ENCODE measurements around the gene IQCH. TPM values are rescaled to one million over a fixed set of nuclear protein-coding genes. Genes with fewer than 3 reads are reported as not detected.
"Not testable (repeated sequence)": the region's sequence is repeated elsewhere in the genome, so short reads cannot be mapped to it uniquely, and the experiment has no call there.

The IQCH gene
- polyA plus RNA-seq, 5 donors: 1.8 to 2.5 (median 2.4) TPM

GRCh38 chr15:67244971-67245478, 9.6 kb upstream of the IQCH start:
- DNase-seq: no peak

DNA sequence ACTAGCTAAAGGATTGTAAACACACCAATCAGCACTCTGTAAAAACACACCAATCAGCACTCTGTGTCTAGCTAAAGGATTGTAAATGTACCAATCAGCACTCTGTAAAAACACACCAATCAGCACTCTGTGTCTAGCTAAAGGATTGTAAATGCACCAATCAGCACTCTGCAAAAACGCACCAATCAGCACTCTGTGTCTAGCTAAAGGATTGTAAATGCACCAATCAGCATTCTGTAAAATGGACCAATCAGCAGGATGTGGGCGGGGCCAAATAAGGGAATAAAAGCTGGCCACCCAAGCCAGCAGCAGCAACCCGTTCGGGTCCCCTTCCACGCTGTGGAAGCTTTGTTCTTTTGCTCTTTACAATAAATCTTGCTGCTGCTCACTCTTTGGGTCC, 8.0 kb upstream of the IQCH start:
- DNase-seq: not testable (repeated sequence)

GRCh38 chr15:67248011-67248505, 6.5 kb upstream of the IQCH start:
- no peak for DNase-seq

- DNase-seq: no peak
Observed at GRCh38 chr15:67249830-67250229, 4.8 kb upstream of the IQCH start.

GRCh38 chr15:67251318-67251717, 3.3 kb upstream of the IQCH start:
- DNase-seq: no peak

GRCh38 chr15:67253101-67253500, 1.5 kb upstream of the IQCH start:
- no peak for DNase-seq

DNA sequence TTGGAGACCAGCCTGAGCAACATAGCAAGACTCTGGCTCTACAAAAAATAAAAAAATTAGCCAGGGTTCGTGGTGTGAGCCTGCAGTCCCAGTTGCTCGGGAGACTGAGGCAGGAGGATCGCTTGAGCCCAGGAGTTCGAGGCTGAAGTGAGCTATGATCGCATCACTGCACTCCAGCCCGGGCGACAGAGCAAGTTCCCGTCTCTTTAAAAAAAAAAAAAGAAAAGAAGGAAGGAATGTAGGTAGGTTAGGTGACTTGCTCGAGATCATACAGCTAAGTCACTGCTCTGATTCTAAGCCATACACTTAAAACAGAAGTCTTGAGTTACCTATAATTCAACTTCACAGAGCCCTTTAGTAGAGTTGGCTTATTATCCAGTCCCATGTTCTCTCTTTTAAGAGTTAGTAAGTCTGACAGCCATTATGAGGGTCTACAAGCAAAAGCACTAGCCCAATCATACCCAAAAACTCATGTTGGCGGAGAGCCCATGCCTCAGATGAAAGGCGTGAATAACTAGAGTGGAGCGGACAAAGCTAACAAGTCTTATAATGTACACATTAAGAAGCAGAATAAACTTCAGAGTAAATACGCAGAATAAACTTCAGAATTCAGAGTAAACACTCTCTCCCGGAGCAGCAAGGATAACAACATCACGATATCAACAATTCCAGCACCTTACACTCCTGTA, 893 bp upstream of the IQCH start:
- DNase-seq: peak in 1 of 2 donors; percentile 5

DNA sequence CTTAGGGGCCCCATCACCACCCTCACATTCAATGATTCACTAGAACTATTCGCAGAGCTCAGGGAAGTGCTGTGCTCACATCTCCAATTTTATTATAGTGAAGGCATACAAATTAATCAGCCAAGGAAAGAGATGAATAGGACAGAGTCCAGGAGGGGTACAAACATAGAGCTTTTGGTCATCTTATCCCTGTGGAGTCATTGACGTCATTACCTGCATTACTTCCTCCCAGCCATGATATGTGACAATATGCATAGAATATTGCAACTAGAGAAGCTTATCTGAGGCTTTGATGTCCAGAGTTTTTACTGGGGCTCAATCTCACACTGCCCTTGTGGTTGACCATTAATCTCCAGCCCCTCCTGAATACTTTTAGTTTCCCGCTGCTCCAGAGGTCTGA, 1.5 kb downstream of the IQCH start:
- DNase-seq: no peak

GRCh38 chr15:67258412-67258811, 3.8 kb downstream of the IQCH start:
- DNase-seq: not testable (repeated sequence)

DNA sequence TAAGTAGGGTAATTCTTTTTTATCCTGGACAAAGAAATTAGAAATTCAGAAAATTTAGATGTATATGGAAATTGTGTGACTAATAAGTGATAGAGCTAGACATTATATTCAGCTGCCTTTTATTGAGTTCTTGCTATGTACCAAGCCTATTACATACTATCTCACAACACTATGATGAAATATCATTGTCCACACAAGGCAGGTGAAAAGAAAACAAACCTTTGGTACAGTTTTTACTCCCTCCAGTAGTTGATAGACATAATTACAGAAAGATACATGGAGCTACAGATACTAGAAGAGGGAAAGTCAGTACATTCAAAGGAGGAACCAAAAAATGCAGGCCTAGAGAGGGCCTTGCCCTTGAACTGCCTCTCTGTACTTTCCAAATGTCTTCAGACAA, 4.8 kb downstream of the IQCH start:
- DNase-seq: no peak

GRCh38 chr15:67259806-67260205, 5.2 kb downstream of the IQCH start:
- DNase-seq: no peak

GRCh38 chr15:67266870-67267269, 12.3 kb downstream of the IQCH start:
- no peak for DNase-seq

GRCh38 chr15:67267440-67267839, 12.9 kb downstream of the IQCH start:
- no peak for DNase-seq

- DNase-seq: no peak
Observed at GRCh38 chr15:67267951-67268941, 13.7 kb downstream of the IQCH start.

- no peak for DNase-seq
Observed at GRCh38 chr15:67274236-67274635, 19.6 kb downstream of the IQCH start.

DNA sequence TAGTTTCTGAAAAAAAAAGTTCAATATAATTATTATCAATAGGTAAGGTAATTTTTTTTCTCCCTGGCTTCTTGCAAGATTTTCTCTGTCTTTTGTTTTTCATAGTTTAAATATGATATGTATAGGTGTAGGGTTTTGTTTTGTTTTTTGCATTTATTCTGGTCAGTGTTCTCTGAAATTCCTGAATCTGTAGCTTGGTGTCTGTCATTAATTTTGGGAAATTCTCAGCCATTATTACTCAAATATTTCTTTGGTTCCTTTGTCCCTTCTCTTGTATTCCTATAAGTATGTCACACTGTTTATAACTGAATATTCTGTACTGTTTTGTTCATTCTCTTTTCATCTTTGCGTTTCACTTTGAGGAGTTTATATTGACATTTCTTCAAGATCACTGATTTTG, 22.1 kb downstream of the IQCH start:
- DNase-seq: no peak

- DNase-seq: no peak
Observed at GRCh38 chr15:67280217-67280616, 25.6 kb downstream of the IQCH start.

DNA sequence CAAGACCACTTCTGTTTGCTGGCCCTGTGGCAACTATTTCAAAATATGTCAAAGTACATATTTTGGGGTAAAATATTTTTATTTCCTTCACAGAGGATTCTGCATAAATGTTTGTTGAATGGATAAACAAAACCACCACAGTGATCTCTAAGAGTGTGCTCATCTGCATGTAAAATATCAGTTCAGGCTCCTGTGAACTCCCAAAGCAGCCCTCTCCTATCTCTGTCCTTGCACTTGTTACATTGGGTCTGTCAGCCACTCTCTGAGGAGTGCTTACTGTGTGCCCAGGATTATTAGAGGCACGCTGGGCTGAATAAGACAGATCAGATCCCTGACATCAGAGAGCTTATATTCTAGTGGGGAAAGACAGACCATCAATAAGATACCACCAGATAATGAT, 27.1 kb downstream of the IQCH start:
- no peak for DNase-seq

DNA sequence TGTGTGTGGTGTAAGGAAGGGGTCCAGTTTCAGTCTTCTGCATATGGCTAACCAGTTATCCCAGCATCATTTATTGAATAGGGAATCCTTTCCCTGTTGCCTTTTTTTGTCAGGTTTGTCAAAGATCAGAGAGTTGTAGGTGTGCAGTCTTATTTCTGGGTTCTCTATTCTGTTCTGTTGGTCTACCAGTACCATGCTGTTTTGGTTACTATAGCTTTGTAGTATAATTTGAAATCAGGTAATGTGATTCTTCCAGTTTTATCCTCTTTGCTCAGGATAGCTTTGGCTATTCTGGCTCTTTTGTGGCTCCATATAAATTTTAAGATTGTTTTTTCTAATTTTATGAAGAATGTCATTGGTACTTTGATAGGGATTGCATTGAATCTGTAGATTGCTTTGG, 31.0 kb downstream of the IQCH start:
- not testable (repeated sequence) for DNase-seq

DNA sequence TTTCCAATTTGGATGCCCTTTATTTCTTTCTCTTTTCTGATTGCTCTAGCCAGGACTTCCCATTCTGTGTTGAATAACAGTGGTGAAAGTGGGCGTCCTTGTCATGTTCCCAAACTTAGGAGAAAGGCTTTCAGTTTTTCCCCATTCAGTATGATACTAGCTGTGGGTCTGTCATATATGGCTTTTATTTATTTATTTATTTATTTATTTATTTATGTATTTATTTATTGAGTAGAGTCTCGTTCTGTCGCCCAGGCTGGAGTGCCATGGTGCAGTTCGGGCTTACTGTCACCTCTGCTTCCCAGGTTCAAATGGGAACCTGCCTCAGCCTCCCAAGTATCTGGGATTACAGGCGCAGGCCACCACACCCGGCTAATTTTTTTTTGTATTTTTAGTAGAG, 31.8 kb downstream of the IQCH start:
- DNase-seq: not testable (repeated sequence)

- DNase-seq: no peak
Observed at GRCh38 chr15:67290319-67290718, 35.7 kb downstream of the IQCH start.

- DNase-seq: no peak
Observed at GRCh38 chr15:67296188-67296587, 41.6 kb downstream of the IQCH start.

- no peak for DNase-seq
Observed at GRCh38 chr15:67296684-67297083, 42.1 kb downstream of the IQCH start.
